HT1080 (cell line): Measurements from ENCODE around the gene ALG1. TPM values are rescaled to one million over a fixed set of nuclear protein-coding genes. Genes with fewer than 3 reads are reported as not detected.
"Not testable (repeated sequence)": the region's sequence is repeated elsewhere in the genome, so short reads cannot be mapped to it uniquely, and the experiment has no call there.

Experiments
- DNase-seq: peaks from one replicate; pipeline ENCODE4 v3.0.0-alpha.2; 2015; ENCODE audit warnings: low read depth
- total RNA-seq: library from RNA; depleted of rRNA; stranded (reverse); fragments of >200 nt; shearing (Covaris generic); gene quantifications from 2 replicates; pipeline ENCODE4 v1.2.3, GENCODE V29; 2014; rRNA removed

ALG1 gene
- total RNA-seq, 1 experiment from 2014 or later, result 52.1 TPM

DNA sequence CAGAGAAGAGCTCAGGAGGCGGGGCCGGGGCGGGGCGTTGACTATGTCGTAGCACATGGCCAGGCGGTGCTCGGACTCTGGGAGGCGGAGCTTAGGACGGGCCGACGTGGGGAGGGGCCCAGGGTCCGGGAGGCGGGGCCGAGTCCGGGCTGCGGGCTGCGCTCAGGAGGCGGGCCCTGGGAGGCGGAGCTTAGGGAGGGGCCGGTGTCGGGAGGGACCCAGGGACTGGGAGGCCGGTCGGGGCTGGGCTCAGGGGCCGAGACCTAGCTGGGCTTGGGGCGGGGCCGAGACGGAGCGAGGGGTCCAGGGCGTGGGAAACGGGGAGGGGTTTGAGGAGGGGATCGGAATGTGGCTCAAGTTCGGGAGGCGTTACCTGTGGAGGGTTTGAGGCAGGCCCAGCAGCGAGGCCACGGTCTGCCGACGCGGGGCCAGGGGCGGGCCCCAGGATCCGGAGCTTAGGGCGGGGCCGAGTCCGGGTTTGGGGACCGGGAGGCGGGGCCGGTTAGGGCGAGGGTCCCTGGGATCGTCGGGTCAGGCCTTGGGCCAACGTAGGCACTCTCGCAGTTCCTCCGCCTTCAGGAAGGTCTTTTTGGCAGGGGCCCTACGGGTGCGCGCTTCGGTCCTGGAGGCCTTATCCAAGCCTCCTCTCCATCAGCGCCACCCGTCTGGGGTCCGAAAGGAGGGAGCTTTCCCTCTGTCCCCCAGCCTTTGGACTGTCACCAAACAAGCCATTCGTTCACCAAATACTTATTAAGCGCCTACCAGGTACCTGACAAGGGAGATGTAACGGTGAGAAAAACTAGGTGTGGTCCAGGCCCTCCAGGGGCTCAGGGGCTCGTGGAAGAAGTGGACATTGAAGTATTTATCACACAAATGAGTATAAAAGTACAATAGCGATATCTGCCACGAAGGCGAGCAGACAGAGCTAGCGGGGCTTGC, 26.8 kb downstream of the ALG1 start:
- peak; percentile 59 for DNase-seq

DNA sequence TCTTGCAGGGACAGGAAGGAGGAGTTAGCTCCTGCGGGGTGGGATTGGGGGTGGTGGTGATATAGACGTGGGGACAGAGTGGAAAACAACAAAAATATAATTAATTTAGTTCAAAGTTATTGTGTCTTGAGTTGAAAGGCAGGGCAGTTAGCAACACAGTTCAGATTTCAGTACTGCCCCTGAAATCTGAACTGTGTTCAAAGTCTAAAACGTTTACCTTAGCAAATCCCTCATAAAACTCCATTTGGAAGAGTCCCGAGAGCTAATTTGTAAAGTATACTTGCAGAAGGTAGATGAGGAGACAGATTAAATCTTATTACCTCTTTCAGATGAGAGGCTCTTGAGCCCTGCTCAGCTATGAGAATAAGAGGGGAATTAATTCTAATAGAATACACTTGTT, 27.5 kb downstream of the ALG1 start:
- DNase-seq, result not testable (repeated sequence)

DNA sequence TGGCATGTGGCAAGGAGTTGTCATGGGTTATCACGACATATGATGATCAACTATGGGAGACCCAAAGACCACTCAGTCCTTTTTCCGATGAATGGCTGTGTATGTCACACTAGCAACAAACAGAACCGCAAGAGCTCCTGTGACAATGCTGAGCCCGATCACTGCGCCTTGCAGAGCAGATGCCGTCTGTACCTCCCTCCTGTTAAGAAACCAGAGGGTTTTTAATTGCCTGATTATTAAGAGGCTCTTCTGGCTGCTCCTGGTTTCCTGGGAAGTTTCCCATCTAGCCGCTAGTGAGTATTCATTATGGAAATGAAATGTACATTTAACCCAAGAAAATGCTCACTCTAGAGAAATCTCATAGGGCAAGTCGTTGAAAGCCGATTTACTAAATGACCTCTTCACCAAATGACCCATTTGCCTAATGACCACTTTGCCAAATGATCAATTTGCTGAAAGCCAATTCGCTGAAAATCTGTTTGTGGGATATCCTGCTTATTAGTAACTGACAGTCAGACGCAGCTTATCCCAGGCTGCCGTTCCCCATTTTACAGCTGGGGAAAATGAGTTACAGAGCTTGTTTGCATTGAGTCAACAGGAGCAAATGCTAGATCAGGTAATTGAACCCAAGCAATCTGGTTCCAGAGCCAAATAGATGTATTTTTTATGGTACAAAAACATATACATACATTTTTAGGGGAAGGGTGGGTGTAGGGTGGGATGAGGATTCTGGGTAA, 31.8 kb downstream of the ALG1 start:
- DNase-seq, result not testable (repeated sequence)

DNA sequence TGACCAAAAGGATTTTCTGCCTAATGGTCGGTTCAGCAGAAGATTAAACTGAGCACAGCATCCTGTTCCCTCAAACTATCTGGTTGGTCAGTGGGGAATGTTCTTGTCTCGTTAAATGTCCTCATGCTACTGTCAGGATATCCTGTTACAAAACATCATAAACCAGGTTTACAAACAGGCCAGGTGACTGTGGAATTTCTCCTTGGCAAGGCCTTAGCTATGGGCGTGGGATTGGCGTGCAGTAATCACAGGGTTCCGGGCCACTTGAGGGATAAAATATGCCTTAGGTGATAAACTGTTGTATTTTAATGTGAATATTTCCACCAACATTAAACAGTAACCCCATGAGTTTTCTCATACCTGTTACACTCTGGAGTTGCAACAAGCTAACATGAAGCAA, 33.4 kb downstream of the ALG1 start:
- not testable (repeated sequence) for DNase-seq

DNA sequence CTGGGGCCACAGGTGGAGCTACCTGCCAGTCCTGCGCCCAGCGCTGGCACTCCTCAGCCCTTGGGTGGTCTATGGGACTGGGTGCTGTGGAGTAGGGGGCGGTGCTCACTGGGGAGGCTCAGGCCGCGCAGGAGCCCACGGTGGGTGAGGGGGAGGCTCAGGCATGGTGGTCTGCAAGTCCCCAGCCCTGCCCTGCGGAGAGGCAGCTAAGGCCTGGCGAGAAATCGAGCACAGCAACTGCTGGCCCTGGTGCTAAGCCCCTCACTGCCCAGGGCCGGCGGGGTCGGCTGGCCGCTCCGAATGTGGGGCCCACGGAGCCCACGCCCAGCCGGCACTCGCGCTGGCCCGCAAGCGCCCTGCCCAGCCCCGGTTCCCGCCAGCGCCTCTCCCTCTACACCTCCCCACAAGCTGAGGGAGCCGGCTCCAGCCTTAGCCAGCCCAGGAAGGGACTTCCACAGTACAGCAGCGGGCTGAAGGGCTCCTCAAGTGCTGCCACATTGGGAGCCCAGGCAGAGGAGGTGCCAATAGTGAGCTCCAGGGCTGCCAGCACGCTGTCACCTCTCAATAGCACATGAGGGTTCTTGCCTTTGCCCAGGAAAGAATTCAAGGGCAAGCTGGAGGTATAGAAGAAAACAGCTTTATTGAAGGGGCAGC, 37.0 kb downstream of the ALG1 start:
- no peak for DNase-seq

DNA sequence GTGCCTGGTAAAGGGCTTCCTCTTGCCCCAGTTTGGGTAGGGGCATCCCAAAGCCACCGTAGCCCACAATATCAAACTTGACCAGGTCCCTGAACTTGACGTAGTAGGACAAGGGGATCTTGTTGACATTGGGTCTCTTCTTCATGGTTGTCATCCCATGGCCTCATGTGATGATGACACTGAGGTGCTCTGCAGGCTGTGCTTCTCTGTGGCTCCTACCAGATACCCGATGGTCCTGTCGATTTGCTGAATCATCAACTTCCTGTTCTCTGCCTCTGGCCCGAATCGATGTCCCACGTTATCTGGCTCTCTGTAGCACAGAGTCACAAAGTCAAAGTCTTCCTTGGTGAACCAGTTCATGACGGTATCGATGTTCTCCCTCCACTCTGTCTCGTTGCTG, 39.3 kb downstream of the ALG1 start:
- not testable (repeated sequence) for DNase-seq

DNA sequence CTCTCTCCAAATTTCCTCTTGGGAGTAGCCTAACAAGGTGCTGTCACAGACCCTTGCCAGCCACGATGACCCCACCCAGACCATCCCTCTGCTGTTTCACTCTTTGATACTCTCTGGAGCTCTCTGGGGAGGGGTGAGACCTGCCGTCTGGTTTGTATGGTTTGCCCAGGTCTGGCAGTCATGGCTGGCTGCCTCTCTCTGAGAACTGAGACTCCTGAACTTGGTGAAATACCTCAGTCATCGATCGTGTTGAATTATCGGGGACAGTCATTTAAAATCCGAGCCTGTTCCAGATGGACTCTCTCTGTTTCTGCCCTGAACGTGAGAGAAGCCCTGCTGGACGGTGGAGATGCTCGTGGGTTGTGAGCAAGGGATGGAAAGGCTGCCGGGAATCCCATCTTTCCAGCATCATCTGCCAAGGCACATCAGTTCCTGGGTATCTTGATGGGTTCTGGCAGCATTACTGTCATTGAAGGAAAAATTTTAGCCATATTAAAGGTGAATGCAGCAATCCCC, 45.2 kb downstream of the ALG1 start:
- DNase-seq, result not testable (repeated sequence)

DNA sequence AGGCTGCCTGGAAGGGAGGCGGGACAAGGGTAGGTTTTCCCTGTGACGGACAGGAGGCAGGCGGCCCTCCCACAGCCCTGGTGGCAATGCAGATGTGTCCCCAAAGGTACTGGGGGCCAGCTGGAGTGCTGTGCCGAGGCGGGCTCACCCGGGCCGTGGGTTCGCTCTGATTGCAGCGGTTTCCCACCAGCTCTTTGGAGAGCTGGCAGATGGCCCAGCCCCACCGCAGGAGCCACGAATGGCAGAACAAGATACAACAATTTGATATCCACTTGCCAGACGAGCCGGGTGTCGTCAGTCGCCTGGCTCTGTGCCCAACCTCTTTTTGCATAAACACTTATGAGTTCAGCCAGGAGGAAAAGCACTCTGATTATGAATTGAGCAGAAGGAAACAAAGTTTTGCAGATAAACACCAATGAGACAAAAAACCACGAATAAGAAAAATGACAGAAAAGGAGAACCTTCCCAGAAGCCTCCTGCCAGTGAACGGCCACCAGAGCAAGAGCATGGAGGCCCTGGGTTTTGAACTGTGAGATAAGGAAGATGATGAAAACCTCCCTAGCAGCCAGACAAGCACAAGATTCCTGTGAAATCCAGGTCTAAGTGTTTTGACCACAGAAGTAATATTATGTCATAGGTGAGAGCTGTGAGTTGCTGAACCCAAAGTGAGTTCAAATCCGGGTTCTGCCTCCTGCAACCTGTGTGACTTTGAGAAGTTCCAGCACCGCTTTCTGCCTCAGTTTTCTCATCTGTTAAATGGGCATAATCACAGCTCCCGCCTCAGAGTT, 45.9 kb downstream of the ALG1 start:
- DNase-seq, result peak; percentile 25

DNA sequence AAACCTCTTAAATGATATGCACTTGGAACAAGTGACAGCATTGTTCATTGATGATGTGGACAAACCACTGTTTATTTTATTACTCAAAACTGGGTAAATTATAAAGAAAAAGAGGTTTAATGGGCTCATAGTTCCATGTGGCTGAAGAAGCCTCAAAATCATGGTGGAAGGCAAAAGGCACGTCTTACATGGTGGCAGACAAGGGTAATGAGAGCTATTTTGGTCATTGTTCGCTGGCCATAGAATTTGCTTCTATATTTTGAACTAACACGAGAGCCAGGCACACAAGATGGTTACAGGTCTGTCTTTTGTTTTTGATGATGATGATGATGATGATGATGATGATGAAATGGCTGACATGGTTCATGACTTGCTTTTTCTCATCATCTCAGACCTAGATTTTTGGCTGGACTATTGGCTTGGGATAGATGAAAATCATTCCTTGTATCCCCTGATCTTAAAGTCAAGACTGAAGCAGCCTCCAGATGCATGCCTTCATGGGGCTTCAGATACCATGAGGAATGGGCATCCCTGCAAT, 59.9 kb downstream of the ALG1 start:
- not testable (repeated sequence) for DNase-seq

DNA sequence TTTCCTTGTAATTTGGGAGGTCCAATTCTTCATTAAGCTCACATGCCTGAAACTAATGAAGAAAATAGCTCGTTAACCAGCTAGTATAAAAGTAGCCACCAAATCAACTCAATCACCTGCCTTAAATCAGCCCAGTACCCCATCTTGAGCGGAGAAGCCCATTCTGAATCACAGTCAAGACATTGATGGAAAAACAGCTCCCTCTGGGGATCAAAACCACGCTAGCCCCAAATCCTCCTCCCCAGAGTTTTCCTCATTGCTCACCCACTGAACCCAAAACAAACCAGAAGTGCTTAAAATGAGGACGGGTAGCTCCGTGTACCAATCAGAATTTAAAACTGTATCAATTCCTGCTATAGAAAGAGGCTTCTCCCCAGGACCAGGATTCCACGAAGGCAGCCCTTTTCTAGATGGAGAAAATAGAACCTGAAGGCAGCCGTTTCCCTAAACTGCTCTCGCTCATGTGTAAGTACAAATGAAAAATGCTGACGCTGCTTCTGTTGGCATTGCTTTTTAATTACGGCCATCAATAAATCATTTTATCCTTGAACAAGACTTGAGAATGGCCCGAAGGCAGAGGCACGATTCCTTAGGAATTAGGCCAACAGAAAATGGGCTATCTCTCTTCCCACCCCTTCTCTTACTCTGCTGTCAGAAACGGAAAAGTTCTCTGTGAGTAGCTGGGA, 61.4 kb downstream of the ALG1 start:
- not testable (repeated sequence) for DNase-seq

DNA sequence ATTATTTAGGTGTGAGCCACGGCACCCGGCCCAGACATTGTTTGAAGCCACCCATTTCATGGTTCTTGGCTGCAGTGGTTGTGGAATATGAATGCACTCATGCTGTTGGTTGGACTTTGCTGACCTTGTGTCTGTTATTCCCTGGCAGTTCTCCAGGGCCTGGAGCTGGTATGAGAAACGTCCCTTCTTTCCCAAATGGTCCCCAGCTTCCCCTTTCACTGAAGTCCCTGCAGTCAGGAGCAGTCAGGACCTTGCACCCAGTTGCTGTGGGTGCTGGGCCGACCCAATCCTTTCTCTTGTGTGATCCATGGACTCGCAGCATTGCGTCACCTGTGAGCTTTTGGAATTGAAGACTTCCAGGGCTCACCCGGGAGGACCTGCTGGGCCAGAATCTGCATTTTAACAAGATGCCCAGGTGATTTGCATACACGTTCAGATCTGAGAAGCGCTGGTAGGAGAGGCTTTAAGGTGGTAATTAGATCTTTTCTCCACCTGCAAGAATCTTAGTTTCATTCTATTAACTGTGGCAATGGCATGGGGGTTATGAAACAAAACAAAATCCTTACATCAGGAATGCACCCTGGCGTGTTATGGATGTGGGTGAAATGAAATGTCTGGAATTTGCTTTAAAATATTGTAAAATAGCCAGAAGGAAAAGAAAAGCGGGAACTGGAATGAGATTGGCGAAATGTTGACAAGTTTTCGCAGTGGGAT, 63.3 kb downstream of the ALG1 start:
- DNase-seq, result not testable (repeated sequence)

Other genes starting within 250 kb of the ALG1 start
- gene GLYR1, start 224.6 kb upstream of the ALG1 start, total RNA-seq, result 42.4 and 45.8 TPM in 2 replicates
- gene UBN1, start 224.4 kb upstream of the ALG1 start, total RNA-seq, result 28.4 and 36.2 TPM in 2 replicates
- gene PPL, start 134.7 kb upstream of the ALG1 start, total RNA-seq, result 0.13 and 0.24 TPM in 2 replicates
- 0.03 TPM in 1 of 2 replicates, not detected in the other for gene SEC14L5, start 113.5 kb upstream of the ALG1 start, total RNA-seq
- gene NAGPA, start 37.9 kb upstream of the ALG1 start, total RNA-seq, result 26.2 and 30.6 TPM in 2 replicates
- 0.13 and 0.23 TPM in 2 replicates for gene C16orf89, start 5.9 kb upstream of the ALG1 start, total RNA-seq
- 26.0 and 45.6 TPM in 2 replicates for gene EEF2KMT, start 26.0 kb downstream of the ALG1 start, total RNA-seq